T1000 (cell line): ENCODE results near the gene UBE2Q2.

Source experiments
- DNase-seq: peaks from one replicate; lab custom pipeline; 2025; ENCODE audit warnings: mixed read lengths; lab: John Stamatoyannopoulos, UW

UBE2Q2 gene

DNA sequence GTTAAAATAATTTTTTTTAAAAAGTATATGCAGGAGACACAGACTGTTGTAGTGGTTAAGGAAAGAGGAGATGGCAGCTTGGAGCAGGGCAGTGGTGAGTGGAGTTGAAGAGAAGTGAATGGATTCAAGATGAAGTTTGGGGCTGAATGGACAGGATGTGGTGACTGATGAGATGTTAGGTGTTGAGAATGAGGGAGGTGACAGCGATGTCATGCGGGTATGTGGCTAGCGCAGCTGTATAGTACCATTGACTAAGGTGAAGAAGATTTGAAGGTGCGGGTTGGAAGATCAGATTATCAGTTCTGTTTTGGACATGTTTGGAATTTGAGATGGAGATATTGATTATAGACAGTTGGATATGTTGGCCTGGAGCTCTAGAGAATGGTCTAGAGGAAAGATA lies 80.5 kb downstream of the UBE2Q2 start:
- DNase-seq, result no peak

DNA sequence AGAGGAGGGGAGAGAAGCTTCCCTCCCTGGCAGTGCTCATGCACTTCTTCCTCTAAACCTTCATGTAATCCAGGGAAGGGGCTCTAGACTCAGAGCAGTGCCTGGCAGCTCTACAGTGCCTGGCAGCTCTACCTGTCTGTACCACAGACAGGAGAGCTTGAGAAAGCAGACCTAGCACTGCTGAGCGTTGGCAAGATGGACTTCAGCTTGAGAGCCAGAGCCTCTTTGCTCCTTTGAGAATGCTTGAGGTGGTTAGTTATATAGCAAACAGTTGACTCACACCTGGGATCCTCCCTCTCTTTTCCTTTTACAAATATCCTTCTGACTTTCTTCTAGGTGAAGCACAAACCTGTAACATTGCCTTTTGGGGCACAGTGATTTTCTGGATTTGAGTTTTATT lies 81.3 kb downstream of the UBE2Q2 start:
- DNase-seq, result no peak

DNA sequence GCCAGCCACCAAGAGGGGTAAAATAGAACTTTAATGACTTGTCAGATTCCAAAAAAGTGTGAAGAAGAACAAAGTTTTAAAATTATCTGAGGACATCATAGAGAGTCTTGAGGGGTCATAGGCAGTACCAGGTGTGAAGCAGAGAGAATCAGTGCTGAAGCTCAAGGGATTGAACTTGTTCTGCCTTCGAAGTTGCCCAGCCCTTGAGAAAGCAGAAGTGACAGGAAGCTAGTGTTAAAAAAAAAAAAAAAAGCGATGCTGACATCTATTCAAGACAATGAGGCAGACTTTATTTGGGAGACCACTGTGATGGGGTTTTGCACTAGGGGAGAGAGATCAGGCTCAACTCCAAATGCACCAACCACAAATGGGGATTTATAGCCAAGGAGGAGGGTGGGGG lies 82.2 kb downstream of the UBE2Q2 start:
- no peak for DNase-seq

DNA sequence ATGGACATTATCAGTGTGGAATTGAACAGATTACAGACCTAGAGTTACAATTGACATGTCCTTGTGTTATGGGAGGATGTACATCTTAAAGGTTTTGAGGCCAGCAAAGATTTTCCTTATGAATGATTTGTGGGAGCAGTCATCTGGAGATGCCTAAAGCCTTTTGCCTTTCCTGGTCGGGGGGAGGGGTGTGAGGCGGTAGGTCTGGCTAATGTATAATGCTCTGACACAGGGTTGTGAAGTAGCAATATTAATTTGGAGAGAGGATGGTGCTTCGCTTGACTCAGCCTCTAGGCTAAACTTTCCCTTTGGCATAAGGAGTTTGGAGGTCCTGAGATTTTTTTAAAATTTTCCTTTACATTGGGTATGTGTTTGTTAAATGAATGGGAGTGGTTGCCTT lies 83.7 kb downstream of the UBE2Q2 start:
- DNase-seq, result no peak

DNA sequence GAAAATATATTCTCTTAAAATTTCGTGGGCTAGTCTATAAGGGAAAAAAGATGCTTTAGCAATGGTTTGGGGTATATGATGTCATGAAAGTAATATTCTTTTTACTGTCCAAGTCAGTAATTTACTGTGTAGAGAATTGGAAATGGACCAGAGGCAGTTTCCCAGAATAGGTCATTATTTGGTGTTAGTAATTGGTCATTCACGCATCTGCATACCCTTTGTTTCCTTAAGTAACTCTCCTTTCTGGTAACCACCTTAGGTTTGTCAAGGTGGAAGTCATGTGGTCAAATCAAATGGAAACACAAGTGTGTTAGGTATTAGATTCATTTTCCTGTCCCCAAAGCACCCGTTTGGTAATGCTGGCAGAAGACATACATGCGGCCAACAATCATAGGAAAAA lies 84.4 kb downstream of the UBE2Q2 start:
- DNase-seq, result no peak

DNA sequence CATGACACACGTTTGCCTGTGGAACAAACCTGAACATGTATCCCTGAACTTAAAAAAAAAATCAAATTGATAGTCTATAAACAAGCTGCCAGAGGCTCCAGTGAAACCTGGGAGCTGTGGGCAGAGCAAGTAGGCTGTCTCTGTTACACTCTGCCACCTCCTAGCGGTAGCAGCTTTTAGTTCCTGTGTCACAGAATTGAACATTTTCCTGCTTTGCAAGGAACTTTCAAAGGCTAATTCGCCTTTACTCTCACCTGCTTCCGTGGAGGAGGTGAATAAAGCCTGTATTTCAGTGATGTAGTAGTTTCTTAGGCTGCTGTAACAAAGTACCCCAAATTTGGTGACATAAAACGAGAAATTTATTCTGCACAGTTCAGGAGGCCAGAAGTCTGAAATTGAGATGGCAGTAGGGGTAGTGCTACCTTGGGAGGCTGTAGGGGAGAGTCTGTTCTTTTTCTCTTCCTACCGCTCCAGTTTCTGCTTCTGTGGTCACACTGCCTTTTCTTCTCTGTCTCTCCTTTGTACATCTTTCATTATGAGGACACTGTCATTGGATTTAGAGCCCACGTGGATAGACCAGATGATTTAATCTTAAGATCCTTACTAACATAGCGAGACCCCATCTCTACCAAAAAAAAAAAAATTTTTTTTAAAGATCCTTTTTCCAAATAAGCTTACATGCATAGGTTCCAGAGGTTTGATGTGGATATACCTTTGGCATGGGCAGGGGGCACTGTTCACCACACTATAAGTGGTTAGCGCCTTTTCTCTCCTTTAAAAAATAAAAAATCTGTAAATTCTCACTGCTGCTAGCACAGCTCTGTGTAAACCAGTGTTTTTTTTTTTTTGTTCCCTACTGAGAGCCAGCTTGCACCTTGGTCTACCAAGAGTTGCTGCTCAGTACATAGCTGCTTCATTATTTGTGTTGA lies 85.7 kb downstream of the UBE2Q2 start:
- DNase-seq, result no peak

DNA sequence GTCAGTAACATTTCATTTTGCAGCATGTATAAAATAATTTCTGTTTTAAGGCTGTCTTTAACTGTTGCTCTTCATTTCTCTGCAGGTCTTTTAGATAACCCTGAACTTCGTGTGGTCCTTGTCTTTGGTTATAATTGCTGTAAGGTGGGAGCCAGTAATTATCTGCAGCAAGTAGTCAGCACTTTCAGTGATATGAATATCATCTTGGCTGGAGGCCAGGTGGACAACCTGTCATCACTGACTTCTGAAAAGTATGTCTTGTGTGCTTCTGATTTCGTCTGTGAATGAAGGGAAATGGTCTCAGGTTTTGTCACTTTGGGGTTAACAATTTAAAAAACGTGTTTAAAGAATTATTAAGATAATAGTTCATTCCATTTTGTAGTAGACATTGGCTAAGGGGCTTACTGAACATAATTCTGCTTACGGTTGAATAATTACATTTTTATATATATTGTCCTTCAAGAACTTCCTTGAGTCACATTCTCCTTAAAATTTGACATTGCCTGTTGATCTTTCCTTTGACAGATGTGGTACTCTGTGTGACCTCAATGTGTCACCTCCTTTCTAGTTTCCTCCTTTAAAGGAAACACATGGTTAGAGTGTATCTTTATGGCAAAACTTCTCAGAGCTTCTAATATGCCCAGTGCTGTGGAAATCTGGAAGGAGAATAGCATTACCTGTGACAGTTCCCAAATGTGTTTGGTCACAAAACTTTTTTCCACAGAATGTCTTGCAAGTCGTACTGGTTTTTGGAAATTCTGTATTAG lies 86.7 kb downstream of the UBE2Q2 start:
- DNase-seq, result no peak

DNA sequence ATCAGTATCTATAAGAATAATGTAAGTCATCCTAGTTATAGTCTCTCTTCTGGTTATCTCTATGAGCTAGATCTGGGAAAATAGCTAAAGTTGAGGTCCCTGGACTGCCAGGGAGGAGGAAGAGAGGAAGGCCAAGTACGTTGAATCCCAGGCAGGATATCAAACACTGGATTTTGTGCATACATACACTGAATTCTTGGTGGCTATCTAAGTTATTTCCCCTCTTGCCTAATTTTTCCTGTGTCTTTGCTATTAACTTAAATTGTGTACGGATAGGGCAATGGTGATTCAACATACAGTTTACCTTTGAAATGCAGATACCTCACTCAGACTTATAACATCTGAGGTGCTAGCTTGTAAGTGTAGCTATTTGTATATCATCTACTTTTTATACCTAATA lies 87.6 kb downstream of the UBE2Q2 start:
- DNase-seq, result no peak

DNA sequence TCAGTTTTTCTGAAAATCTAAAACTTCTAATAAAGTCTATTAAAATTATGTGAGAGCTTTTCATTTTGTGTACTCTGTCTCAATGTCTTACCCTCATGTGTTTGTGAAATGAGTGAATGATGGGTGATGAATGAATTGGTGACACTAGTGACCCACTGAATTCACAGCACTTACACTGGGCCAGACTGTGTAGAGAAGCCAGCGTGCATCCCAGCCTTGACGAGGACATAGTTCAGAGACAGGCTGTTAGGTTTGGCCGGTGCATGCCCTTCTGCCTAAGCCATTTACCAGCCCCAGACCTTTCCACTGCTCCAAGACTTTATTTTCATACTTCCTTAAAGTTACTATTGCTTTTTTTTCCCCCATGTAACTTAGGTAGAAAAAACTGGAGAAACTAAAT lies 99.2 kb downstream of the UBE2Q2 start:
- DNase-seq, result no peak

DNA sequence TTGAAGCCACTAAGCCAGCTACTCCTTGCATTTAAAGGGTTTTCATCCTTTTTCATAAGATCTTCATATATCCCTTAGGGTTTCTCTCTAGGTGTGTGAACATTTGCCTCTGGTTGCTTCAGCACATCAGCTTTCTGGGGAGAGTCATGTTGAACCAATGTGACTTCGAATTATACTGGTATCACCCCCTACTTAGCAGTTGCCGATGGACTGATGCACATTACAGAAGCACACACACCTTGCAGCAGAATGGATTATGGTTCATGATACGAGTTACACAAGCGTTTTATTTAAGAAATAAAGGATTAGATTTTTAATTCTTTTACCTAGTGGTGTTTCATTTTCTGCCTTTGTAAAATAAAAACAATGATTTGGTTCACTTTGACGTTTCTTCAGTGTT lies 100.0 kb downstream of the UBE2Q2 start:
- DNase-seq, result no peak

DNA sequence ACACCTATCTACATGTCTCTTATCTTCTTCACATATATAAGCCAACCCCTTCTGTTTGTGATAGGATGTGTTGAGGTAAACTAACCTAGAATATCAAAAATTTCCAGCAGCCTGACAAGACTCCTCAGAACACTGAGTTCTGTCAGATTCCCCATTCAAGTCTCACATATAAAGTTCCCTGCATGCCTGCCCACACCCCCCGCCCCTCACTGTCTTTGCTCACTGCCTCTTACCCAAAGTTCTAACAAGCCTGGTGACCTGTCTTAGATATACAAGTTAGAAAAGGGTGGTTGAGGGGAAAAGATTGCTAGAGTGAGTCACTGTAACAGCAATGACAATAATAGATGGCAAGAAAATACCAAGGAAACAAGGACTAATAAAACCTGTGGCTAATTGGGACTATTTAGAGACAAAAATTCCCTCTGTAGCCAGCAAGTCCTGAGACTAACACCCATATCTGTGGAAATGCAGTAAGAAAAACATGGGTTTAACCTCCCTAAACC lies 100.5 kb downstream of the UBE2Q2 start:
- DNase-seq, result no peak

DNA sequence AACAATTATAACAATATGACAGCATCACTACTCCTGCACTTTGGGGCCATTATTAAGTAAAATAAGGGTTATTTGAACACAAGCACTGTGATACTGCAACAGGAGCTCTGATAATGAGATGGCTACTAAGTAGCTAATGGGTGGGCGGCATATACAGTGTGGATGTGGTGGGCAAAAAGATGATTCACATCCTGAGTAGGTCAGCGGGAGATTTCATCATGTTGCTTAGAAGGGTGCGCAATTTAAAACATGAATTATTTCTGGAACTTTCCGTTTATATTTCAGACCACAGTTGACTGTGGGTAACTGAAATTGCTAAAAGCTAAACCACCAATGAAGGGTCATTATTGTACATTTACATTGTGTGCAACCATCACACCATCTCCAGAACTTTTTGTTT lies 102.7 kb downstream of the UBE2Q2 start:
- no peak for DNase-seq

DNA sequence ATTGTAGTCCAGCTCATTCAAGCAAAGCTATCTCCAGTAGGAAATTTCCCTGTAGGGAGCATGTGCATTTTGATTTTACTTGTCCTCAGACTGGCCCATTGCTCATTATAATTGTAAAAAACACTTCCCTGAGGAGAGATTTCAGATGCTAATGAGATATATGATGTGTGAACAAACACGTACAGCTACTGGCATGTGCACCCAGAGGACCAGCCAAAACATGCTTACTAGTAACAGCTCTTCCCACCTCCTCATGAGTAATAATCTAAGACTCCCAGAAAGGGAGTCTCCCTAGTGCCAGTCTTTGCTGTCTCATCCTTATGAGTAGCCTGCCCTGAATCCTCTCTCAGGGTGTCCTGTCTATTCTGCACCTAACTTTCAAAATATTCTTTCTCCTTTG lies 103.8 kb downstream of the UBE2Q2 start:
- peak; percentile 20 for DNase-seq

DNA sequence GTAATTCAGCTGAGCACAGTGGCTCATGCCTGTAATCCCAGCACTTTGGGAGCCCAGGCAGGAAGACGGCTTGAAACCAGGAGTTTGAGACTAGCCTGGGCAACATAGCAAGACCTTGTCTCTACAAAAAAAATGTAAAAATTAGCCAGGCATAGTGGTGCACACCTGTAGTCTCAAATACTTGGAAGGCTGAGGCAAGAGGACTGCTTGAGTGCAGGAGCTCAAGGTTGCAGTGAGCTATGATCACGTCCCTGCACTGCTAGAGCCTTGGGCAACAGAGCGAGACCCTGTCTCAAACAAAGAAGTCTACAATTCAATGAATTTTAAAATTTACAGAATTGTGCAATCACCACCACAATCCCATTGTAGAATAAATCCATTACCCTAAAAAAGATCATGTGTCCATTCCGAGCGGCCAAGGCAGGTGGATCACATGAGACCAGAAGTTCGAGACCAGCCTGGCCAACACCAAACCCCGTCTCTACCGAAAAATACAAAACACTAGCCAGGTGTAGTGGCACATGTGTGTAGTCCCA lies 105.6 kb downstream of the UBE2Q2 start:
- no peak for DNase-seq
